ENCODE measurements around the gene ARHGEF35.
"Not testable (repeated sequence)": the region's sequence is repeated elsewhere in the genome, so short reads cannot be mapped to it uniquely, and the experiment has no call there.

The ARHGEF35 gene

DNA sequence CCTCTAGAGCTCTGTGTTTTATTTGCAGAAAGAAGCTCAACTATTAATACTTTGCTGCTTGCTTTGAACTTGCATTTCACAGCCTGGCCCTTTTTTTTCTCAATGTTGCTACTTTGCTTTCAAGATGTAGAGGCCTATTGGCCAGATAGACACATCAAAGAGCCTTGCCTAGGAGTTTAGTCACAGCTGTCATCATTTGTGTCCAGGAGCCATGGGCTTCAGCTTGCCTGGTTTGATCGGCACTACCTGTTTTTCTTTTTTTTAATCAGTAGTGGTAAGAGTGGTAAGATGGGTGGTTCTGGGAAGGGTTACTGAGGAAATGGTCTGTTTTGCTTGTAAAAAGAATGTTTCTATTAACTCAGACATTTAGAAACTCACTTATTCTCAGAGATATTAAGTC, 6.3 kb upstream of the ARHGEF35 start:
- H3K9me3 ChIP-seq (replicated peaks in 1 of 11); H4K20me1 ChIP-seq; H3K9ac ChIP-seq; H3K4me1 ChIP-seq; H3K27me3 ChIP-seq; H3K27ac ChIP-seq; H3K36me3 ChIP-seq; H3K4me2 ChIP-seq; H3K4me3 ChIP-seq: not testable (repeated sequence)

DNA sequence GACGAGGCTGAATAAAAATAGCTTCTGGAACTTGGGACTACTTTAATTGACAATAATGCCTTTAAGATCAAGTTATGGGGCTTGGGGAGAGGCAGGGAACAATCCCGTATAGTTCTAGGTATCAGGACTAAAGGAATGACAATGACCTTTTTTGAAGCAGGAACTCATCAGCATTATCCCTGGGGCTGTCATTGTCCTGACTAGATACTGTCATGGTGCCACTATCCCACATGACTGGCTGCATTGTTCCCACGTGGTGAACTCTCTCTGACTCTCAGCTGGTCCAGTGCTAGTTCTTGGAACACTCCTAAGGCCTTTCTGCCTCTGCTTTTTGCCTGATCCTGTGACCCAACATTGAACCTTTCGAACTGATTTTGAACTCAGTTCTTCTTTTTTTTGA, 3.3 kb upstream of the ARHGEF35 start:
- not testable (repeated sequence) for H3K4me3 ChIP-seq, H3K4me2 ChIP-seq, H3K27ac ChIP-seq

DNA sequence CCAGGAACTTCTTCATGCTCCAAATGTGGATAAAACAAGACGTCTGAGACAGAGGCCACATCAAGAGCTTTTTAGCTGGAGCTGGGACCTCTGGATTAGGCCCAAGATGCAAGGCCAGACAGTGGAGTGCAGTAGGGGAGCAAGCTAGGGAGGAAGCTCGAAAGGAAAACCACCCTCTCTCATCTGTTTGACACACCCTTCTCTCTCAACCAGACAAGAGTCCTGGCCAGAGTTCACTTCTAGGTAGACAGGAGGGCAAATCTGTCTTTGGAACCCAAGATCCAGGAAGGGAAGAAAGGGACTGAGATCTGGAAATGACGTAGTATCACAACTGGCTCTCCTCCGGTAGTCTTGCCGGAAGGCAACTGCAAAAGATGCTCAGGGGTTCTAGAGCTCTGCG, 1.2 kb downstream of the ARHGEF35 start:
- not testable (repeated sequence) for H3K9ac ChIP-seq; H3K4me1 ChIP-seq; H4K20me1 ChIP-seq; H3K4me2 ChIP-seq; H3K27ac ChIP-seq; H3K36me3 ChIP-seq; H3K4me3 ChIP-seq; H3K27me3 ChIP-seq; H3K9me3 ChIP-seq (replicated peaks in 1 of 11)

More for the DNA sequence above, 3.3 kb upstream of the ARHGEF35 start:
- not testable (repeated sequence) for H4K20me1 ChIP-seq; H3K27me3 ChIP-seq; H3K4me1 ChIP-seq; H3K36me3 ChIP-seq; H3K9ac ChIP-seq; H3K9me3 ChIP-seq (replicated peaks in 1 of 11)

DNA sequence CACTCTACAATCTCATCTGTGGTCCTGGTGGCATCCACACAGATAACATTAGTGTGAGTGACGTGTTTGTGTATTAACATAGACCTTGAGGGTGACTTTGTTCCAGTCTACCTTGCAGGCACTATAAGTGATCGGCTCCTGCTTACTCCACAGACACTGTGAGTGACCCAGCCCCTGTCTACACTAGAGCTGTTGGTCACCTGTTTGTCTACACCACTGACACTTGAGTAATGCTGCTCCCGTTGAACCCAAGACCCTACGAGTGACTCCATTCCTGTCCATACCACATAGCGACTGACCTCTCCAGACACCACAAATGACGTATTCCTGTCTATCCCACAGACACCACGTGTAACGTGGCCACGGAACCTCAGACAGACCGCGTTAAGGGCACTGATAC, 1.9 kb downstream of the ARHGEF35 start:
- H3K27ac ChIP-seq; H3K9me3 ChIP-seq (replicated peaks in 1 of 11); H3K4me1 ChIP-seq; H3K4me3 ChIP-seq; H3K9ac ChIP-seq; H3K36me3 ChIP-seq; H4K20me1 ChIP-seq; H3K4me2 ChIP-seq; H3K27me3 ChIP-seq: not testable (repeated sequence)

DNA sequence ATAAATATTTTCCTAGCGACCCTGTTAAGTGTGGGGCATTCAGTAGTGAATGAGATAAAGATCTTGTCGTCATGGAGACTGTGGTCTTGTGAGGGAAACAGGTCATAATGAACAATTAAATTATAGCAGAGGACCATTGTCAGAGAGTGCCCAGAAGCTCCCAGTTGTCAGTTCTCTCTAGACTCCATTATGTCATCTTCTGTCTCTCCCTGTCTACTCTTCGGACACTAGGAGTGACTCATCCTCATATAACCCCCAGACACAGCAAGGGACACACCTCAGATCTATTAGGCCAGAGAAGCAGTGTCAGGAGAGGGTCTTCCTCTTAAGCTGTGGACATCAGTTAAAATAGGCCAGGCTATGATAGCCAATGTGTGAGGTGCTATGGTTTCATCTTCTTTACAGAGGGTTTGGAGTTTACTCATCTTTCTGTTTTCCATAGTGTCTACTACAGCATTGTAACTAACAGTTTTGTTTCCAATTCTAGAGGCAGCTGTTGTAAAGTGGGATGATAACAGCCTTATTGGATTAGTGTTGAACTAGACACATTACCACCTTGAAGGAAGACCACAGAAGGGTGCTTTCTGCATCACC, 7.0 kb downstream of the ARHGEF35 start:
- not testable (repeated sequence) for H3K27ac ChIP-seq; H3K27me3 ChIP-seq; H3K9ac ChIP-seq; H3K9me3 ChIP-seq (replicated peaks in 1 of 11); H4K20me1 ChIP-seq; H3K4me1 ChIP-seq; H3K4me3 ChIP-seq; H3K36me3 ChIP-seq; H3K4me2 ChIP-seq

DNA sequence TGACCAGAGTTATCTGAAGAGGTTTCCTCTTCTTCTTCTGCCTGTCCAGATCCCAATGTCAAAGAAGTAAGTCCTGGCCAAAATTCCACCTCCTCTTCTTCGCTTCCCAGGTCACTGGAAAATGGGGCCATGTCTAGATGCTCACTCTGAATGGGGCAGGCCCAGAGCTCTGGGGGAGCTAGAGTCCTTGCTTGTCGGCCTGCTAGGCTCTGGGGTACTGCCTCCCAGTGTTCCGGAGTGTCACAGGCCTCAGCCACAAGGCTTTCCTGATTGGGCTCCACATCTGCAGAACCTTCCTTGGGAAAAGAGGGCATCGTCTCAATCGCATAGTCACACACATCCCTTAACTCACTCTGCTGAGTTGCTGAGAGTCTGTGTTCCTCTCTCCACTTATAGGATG, 7.8 kb downstream of the ARHGEF35 start:
- H3K4me2 ChIP-seq; H4K20me1 ChIP-seq; H3K9ac ChIP-seq; H3K4me3 ChIP-seq; H3K27me3 ChIP-seq; H3K27ac ChIP-seq; H3K9me3 ChIP-seq (replicated peaks in 1 of 11); H3K4me1 ChIP-seq; H3K36me3 ChIP-seq: not testable (repeated sequence)

DNA sequence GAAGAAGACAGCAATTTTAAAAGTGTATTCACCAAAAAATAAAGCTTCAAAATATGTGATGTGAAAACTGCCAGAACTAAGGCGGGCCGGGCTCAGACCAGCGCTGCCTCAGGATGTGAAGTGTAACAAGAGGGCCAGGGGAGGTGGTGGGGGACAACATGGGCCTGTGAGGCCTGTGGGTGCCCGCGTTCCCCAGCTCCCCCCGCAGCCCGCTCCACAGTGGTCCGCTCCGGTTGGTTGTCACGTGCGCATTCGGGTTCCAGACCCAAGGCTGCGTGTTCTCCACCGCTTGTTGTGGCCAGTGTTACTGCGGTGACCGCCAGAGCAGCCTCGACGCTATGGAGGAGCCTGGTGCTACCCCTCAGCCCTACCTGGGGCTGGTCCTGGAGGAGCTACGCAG, 12.5 kb downstream of the ARHGEF35 start, which contains the start of gene CTAGE4:
Gene CTAGE4, plus strand, starts transcription at position 301 of the 400 bp plus-strand sequence. Its CDS starts 38 bp downstream, at position 339.
- H3K4me1 ChIP-seq; H3K27me3 ChIP-seq; H4K20me1 ChIP-seq; H3K9ac ChIP-seq; H3K4me3 ChIP-seq; H3K36me3 ChIP-seq; H3K9me3 ChIP-seq (replicated peaks in 1 of 11); H3K27ac ChIP-seq; H3K4me2 ChIP-seq: not testable (repeated sequence)

DNA sequence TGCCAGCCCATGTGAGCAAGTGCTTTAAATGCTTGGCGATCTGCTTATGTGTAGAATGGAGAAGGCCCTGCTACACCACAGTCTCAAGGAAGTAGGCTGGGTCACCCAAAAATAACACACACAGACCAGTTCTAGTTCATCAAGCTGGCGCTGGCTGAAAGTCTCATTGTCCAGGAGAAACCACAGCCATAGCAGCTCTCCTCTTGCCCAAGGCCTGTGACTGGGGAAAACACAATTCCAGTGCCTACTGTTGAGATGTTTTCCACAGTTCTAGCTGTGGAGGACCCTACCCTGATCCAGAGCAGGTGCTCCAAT, 16.5 kb downstream of the ARHGEF35 start:
- not testable (repeated sequence) for H3K36me3 ChIP-seq; H4K20me1 ChIP-seq; H3K4me3 ChIP-seq; H3K27me3 ChIP-seq; H3K4me1 ChIP-seq; H3K9ac ChIP-seq; H3K9me3 ChIP-seq (replicated peaks in 1 of 11); H3K4me2 ChIP-seq; H3K27ac ChIP-seq

DNA sequence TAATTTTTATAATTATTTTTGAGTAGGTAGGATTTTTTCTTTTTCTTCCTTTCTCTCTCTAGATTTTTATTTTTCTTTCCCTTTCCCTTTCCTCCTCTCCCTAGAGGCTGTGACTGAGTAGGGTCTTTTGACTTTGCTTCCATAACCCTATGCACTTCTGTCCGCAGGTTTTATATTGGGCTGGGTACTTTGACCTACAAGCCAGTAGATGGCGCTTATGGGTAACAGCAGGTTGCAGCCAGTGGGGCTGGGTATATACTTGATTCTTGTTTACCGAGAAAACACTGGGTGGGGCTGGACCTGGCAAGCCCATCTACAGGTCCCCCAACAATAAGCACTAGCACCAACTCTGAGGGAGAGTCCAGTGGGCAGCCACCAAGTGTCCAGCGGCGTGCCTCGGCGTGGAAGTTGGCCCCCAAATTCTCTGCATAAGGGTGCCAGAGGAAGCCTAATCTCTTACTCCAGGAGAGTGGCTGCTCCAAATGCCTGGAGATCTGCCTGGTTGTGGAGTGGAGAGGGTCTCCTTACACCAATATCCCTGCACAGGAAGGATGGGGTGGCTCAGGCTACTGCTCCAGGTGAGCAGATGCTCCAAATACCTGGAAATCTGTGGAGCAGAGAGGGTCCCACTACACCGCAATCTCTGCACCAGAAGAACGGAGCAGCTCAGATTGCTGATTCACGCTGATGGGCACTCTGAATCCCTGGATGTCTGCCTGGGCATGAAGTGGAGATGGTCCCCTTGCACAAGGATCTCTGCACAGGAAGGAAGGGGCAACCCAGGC, 17.1 kb downstream of the ARHGEF35 start:
- H3K9me3 ChIP-seq (replicated peaks in 1 of 11); H3K36me3 ChIP-seq; H3K27ac ChIP-seq; H3K9ac ChIP-seq; H3K4me1 ChIP-seq; H3K4me3 ChIP-seq; H3K4me2 ChIP-seq; H3K27me3 ChIP-seq; H4K20me1 ChIP-seq: not testable (repeated sequence)

DNA sequence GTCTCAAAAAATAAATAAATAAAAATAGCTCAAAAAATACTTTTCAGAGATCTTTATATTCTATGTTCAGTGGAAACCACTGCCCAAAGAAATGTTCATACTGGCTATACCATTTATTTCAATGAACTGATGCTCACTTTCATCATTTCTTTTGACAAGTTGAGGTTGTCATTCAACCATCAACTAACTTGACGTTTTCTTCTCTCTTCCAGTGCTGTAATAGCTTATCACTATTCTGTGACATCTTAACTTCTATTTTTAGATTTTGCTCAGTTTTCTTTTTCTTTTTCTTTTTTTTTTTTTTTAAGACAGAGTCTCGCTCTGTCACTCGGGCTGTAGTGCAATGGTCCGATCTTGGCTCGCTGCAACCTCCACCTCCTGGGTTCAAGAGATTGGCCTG, 21.0 kb downstream of the ARHGEF35 start:
- no peak overlapping the region for H3K9ac ChIP-seq
- no peaks in the 10 kb centered on the region for H4K20me1 ChIP-seq
- H3K27me3 ChIP-seq: no peaks in the 10 kb centered on the region
- H3K9me3 ChIP-seq (replicated peaks in 1 of 11): no peaks in the 10 kb centered on the region
- H3K4me1 ChIP-seq: 0 out of 20 replicates have a peak, but pooled peaks cover 0 to 5% (median 0%) of the 10 kb centered on the region in 10 experiments
- no peak overlapping the region for H3K4me3 ChIP-seq
- no peak for TF ChIP-seq Cebpa-rat (IDR thresholded peaks at IDR 0.05)
- no peaks in the 10 kb centered on the region for H3K36me3 ChIP-seq
- no peak overlapping the region for H3K27ac ChIP-seq
- H3K4me2 ChIP-seq: no peak overlapping the region

DNA sequence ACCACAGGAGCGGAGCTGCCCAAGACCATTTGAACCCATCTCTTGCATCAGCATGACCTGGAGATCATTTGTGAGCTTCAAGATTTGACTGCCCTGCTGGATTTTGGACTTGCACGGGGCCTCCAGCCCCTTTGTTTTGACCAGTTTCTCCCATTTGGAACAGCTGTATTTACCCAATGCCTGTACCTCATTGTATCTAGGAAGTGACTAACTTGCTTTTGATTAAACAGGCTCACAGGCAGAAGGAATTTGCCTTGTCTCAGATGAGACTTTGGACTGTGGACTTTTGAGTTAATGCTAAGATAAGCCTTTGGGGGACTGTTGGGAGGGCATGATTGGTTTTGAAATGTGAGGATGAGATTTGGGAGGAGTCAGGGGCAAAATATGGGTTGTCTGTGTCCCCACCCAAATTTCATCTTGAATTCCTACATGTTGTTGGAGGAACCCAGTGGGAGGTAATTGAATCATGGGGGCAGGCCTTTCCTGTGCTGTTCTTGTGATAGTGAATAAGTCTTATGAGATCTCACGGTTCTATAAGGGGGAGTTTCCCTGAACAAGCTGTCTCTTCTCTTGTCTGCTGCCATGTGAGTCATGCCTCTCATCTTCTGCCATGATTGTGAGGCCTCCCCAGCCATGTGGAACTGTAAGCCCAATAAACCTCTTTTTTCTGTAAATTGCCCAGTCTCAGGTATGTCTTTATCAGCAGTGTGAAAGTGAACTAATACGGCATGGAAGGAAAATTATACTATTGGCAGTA, 23.9 kb downstream of the ARHGEF35 start:
- H3K4me1 ChIP-seq; H3K9ac ChIP-seq; H3K36me3 ChIP-seq; H3K9me3 ChIP-seq (replicated peaks in 1 of 11); H3K27me3 ChIP-seq; H4K20me1 ChIP-seq; H3K27ac ChIP-seq; H3K4me3 ChIP-seq; H3K4me2 ChIP-seq: not testable (repeated sequence)

Measured in BLaER1 treated with 17β-estradiol and CSF1 and Interleukin-3, amounts not matched to agents 10 nM and 100 nM (cell line).